GM21423 (cell line): ENCODE measurements around the gene POLR2L.

Source experiments
- ATAC-seq: cut with Tn5 transposase; IDR thresholded peaks from one replicate; pipeline ENCODE4 v1.9.1; 2021; ENCODE audit warnings: mild to moderate bottlenecking, moderate library complexity; ENCODE audit not compliant: unreplicated experiment

The POLR2L gene

GRCh38 chr11:797296-798092 is 44.8 kb downstream of the POLR2L start:
- peak; percentile 34 for ATAC-seq

GRCh38 chr11:796565-797295 is 45.6 kb downstream of the POLR2L start:
- no peak for ATAC-seq

GRCh38 chr11:795634-796564 is 46.4 kb downstream of the POLR2L start:
- peak; percentile 27 for ATAC-seq

- no peak for ATAC-seq
Observed at GRCh38 chr11:794766-795633, 47.3 kb downstream of the POLR2L start.

GRCh38 chr11:794013-794765 is 48.1 kb downstream of the POLR2L start:
- ATAC-seq = no peak

GRCh38 chr11:793556-793955 is 48.8 kb downstream of the POLR2L start:
- ATAC-seq = no peak

- ATAC-seq = no peak
Observed at GRCh38 chr11:792873-793272, 49.5 kb downstream of the POLR2L start.

- ATAC-seq = no peak
Observed at GRCh38 chr11:792535-792821, 49.9 kb downstream of the POLR2L start.

- ATAC-seq = no peak
Observed at GRCh38 chr11:791658-792534, 50.4 kb downstream of the POLR2L start.

- no peak for ATAC-seq
Observed at GRCh38 chr11:790721-791564, 51.4 kb downstream of the POLR2L start.

GRCh38 chr11:789943-790342 is 52.4 kb downstream of the POLR2L start, which contains the start of gene CEND1:
TSS of gene CEND1 (minus strand) at chr11:790090. CDS start at chr11:788576, 1,514 bp downstream.
- no peak for ATAC-seq
